ENCODE results near the gene SIRT6. TPM values are rescaled to one million over a fixed set of nuclear protein-coding genes. Genes with fewer than 3 reads are reported as not detected.
A peak's percentile ranks its signal among the peaks of the same experiment; 100 is the strongest.

The SIRT6 gene
- total and polyA plus RNA-seq, 9 of the 15 experiments (the other 6 are each of a cell fraction or from before 2014, with no cell fraction given): 1.4 to 41.1 (median 10.2) TPM

DNA sequence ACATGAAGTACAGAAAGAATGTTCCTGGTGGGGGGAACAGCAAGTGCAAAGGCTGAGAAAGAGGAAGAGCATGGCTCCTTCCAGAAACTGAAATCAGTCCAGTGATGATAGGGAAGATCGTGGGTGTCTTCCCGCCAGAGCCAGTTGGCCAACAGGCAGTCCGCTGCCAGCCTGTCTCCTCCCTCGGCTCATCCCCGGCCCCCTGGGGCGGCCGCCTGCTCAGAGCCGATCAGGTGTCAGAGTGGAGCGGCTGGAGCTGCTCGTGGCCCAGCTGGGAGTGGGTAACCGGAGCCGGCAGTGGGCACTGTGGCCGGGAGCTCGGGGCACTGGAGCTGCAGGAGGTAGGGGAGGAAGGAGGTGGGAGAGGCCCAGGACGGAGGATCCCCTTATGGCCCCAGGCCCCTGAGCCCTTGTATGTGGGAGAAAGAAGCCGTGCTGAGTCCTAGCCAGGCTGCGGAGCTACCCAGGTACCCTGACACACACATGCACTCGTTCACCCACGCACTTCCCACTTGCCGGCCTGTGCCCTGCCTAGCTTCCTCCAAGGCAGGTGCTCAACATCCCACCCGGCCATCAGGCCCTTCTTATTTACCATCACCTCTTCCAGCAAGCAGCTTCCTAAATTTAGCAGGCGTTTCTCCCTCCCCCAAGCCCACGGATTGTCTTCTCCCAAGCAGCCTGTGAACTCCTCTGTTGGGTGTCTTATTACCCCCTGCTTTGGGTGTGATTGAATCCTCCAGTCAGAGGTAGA, 1.8 kb upstream of the SIRT6 start:
- peaks cover 17% of the 10 kb centered on the region for H3K79me2 ChIP-seq (ENCODE audit: control insufficient read depth, insufficient read depth, low read length)
- ATAC-seq: no peak
- FAIRE-seq: no peak
- ChIA-PET POLR2A (interaction anchor here (0.9 kb wide), 2 partner anchors 51 to 199 kb away, joined by 3 to 4 read pairs; partner anchors contain the start of gene EEF2), CTCF (ENCODE audit: low intra/inter-chr PET ratio) (no interaction called here)
- no peak overlapping the region for H3K27ac ChIP-seq (ENCODE audit: extremely low read depth, low read depth, low read length)
- H3K9ac ChIP-seq (ENCODE audit: insufficient read depth in 1 of 2, low read depth in 2 of 2, low read length in 2 of 2): peak overlapping the region in 1 of 2 experiments; percentile 79; a peak in 2 of 4 replicates
- no peak overlapping the region for H3K4me3 ChIP-seq
- H3K4me1 ChIP-seq (replicated peaks in 1 of 2; ENCODE audit: control insufficient read depth in 2 of 2, insufficient read depth in 2 of 2, low read length in 2 of 2): peaks cover 17 to 45% of the 10 kb centered on the region in 2 experiments
- H3K9me3 ChIP-seq (replicated peaks; ENCODE audit: control insufficient read depth, insufficient read depth, low read depth, low read length): no peaks in the 10 kb centered on the region
- H2AFZ ChIP-seq (ENCODE audit: low read depth, low read length): no peak overlapping the region
- peak in 1 of 4 experiments; percentile 43 for DNase-seq (ENCODE audit: extremely low read depth in 1 of 4, low spot score in 3 of 4)
- no TSS peak for BruUV-seq (replicated peaks)
- WGBS (ENCODE audit: insufficient coverage, low coverage, missing lambda C conversion rate): 16% methylated on average over 20 of the region's 23 CpGs
- in situ Hi-C loops (cut with MboI): no loop called here
- intact Hi-C loops (cut with micrococcal nuclease): loop anchor here (10.0 kb wide), 1 partner anchor 119 kb away; the partner anchor contains the start of gene ZBTB7A
- no peak for TF ChIP-seq ZNF511 (CRISPR knock-in tag; IDR thresholded peaks at IDR 0.05)
- TF ChIP-seq ZNF785 (CRISPR knock-in tag; IDR thresholded peaks at IDR 0.05): no peak
- TF ChIP-seq SPI1 (IDR thresholded peaks at IDR 0.05; ENCODE audit: borderline replicate concordance, low read depth, low read length): peak; percentile 73
- TF ChIP-seq SRSF7 (optimal IDR thresholded peaks at IDR 0.05; ENCODE audit: low read depth, low read length): no peak
- TF ChIP-seq SP1 (CRISPR knock-in tag; IDR thresholded peaks at IDR 0.05): no peak
- TF ChIP-seq ZFP36 (IDR thresholded peaks at IDR 0.05; ENCODE audit: low read depth, low read length, partially characterized antibody): peak; percentile 2
- TF ChIP-seq, protein P1, sequence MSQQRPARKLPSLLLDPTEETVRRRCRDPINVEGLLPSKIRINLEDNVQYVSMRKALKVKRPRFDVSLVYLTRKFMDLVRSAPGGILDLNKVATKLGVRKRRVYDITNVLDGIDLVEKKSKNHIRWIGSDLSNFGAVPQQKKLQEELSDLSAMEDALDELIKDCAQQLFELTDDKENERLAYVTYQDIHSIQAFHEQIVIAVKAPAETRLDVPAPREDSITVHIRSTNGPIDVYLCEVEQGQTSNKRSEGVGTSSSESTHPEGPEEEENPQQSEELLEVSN (IDR thresholded peaks at IDR 0.05; ENCODE audit: borderline replicate concordance in 1 of 2, extremely low read depth in 1 of 2, insufficient read depth in 1 of 2, insufficient read length in 1 of 2, low read depth in 1 of 2, low read length in 1 of 2, poor library complexity in 1 of 2, severe bottlenecking in 1 of 2): peak in 1 of 2 experiments; percentile 29
- no peak for TF ChIP-seq DLX4 (CRISPR knock-in tag; IDR thresholded peaks at IDR 0.05)
- TF ChIP-seq TRIM28 (IDR thresholded peaks at IDR 0.05): no peak
- 0 out of 2 replicates have a peak, but pooled peaks have one; percentile 21 for TF ChIP-seq ZBTB33 (CRISPR knock-in tag; IDR thresholded peaks at IDR 0.05)
- peaks cover 6% of the 10 kb centered on the region for H3K9me1 ChIP-seq (ENCODE audit: control insufficient read depth, insufficient read depth, low read length)
- H3K36me3 ChIP-seq (ENCODE audit: control insufficient read depth, insufficient read depth, low read length): peaks cover 16% of the 10 kb centered on the region; the same call in 1 of the 3 replicates
- H3K4me2 ChIP-seq (ENCODE audit: insufficient read depth, low read length): peak overlapping the region; percentile 6; the same call in 1 of the 2 replicates
- H3K27me3 ChIP-seq (ENCODE audit: control insufficient read depth in 2 of 2, insufficient read depth in 2 of 2, low read length in 2 of 2): no peaks in the 10 kb centered on the region
- peaks cover 3% of the 10 kb centered on the region; the same call in 1 of the 2 replicates for H4K20me1 ChIP-seq (replicated peaks; ENCODE audit: control insufficient read depth, insufficient read depth, low read length)

Measured in K562 (cell line).